Glutamatergic neuron (in vitro differentiated cells): ENCODE results near the gene ZNF366. TPM values are rescaled to one million over a fixed set of nuclear protein-coding genes. Genes with fewer than 3 reads are reported as not detected.

Experiments used
- DNase-seq: peaks from one replicate; pipeline ENCODE4 v3.0.0; 2022
- H3K27ac Mint-ChIP-seq: one replicate; pipeline ENCODE4 v1.8.0; 2020; ENCODE audit warnings: mild to moderate bottlenecking, mixed read lengths, inconsistent platforms; ENCODE audit not compliant: unreplicated experiment
- H3K27me3 Mint-ChIP-seq: one replicate; pipeline ENCODE4 v1.8.0; 2020; ENCODE audit warnings: mild to moderate bottlenecking, moderate library complexity, mixed read lengths, inconsistent platforms; ENCODE audit not compliant: unreplicated experiment
- H3K36me3 Mint-ChIP-seq: one replicate; pipeline ENCODE4 v1.8.0; 2020; ENCODE audit warnings: mild to moderate bottlenecking, mixed read lengths, inconsistent platforms; ENCODE audit not compliant: unreplicated experiment
- H3K4me1 Mint-ChIP-seq: one replicate; pipeline ENCODE4 v1.8.0; 2020; ENCODE audit warnings: mild to moderate bottlenecking, low read depth, mixed read lengths, inconsistent platforms; ENCODE audit not compliant: unreplicated experiment
- H3K4me3 Mint-ChIP-seq: one replicate; pipeline ENCODE4 v1.8.0; 2020; ENCODE audit warnings: mild to moderate bottlenecking, mixed read lengths, inconsistent platforms; ENCODE audit not compliant: unreplicated experiment
- H3K9me3 Mint-ChIP-seq: one replicate; pipeline ENCODE4 v1.8.0; 2020; ENCODE audit warnings: mild to moderate bottlenecking, moderate library complexity, mixed read lengths, inconsistent platforms; ENCODE audit not compliant: unreplicated experiment
- total RNA-seq: library from RNA; stranded (reverse); fragmentation: NEBNext Ultra II Directional; extraction: Animal tissue kit (Norgen Biotek cat#: 25700); gene quantifications from one replicate; pipeline ENCODE4 v1.2.1, GENCODE V29; 2021; ENCODE audit not compliant: unreplicated experiment
- TF ChIP-seq, protein P1 (sequence below): fragments of 200-600 bp; sonication (generic); IDR thresholded peaks from one replicate; pipeline ENCODE4 v1.5.0; 2021; ENCODE audit not compliant: partially characterized antibody, unreplicated experiment

ZNF366 gene
- total RNA-seq, 1 donor from 2014 or later: not detected

- Mint-ChIP-seq H3K9me3 (peaks cover 2% of the 10 kb centered on the region), H3K4me3 (no peak overlapping the region), H3K27ac (no peak overlapping the region), H3K27me3 (peaks cover 1% of the 10 kb centered on the region), H3K4me1 (peaks cover 4% of the 10 kb centered on the region), H3K36me3 (peaks cover 7% of the 10 kb centered on the region)
- TF ChIP-seq, protein P1, sequence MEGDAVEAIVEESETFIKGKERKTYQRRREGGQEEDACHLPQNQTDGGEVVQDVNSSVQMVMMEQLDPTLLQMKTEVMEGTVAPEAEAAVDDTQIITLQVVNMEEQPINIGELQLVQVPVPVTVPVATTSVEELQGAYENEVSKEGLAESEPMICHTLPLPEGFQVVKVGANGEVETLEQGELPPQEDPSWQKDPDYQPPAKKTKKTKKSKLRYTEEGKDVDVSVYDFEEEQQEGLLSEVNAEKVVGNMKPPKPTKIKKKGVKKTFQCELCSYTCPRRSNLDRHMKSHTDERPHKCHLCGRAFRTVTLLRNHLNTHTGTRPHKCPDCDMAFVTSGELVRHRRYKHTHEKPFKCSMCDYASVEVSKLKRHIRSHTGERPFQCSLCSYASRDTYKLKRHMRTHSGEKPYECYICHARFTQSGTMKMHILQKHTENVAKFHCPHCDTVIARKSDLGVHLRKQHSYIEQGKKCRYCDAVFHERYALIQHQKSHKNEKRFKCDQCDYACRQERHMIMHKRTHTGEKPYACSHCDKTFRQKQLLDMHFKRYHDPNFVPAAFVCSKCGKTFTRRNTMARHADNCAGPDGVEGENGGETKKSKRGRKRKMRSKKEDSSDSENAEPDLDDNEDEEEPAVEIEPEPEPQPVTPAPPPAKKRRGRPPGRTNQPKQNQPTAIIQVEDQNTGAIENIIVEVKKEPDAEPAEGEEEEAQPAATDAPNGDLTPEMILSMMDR: no peak
- no peak for DNase-seq
Measured at GRCh38 chr5:72460413-72460812, 46.8 kb downstream of the ZNF366 start.

GRCh38 chr5:72459913-72460312 is 47.3 kb downstream of the ZNF366 start:
- Mint-ChIP-seq H3K4me3 (no peak overlapping the region), H3K36me3 (peaks cover 7% of the 10 kb centered on the region), H3K9me3 (peaks cover 2% of the 10 kb centered on the region), H3K27me3 (peaks cover 1% of the 10 kb centered on the region), H3K27ac (no peak overlapping the region), H3K4me1 (peaks cover under 1% of the 10 kb centered on the region)
- no peak for DNase-seq
- TF ChIP-seq, protein P1: no peak

- H3K27ac Mint-ChIP-seq: no peak overlapping the region
- DNase-seq: no peak
- no peaks in the 10 kb centered on the region for H3K4me1 Mint-ChIP-seq
Measured at GRCh38 chr5:72459089-72459661, 48.0 kb downstream of the ZNF366 start.

DNA sequence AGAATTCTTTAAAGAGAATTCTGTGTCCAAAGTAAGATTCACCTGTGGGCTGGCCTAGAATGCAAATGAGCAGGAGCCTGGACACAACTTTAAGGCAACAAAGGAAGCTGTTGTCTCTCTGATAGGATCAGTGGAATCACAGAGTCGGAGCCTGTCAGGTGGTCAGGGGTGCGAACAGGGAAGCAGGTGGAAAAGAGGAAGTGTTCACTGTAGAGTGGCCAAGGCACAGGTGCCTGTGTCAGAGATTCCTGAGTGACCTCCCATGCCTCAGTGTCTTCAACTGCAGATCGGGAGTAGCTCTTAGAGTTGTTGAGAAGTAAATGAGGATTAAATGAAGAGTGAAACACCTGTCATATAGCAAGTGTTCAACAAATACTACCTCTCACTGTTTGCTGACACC is 48.8 kb downstream of the ZNF366 start:
- Mint-ChIP-seq H3K9me3 (peaks cover 2% of the 10 kb centered on the region), H3K36me3 (peaks cover 7% of the 10 kb centered on the region), H3K27me3 (peaks cover 2% of the 10 kb centered on the region), H3K4me3 (no peak overlapping the region), H3K27ac (no peak overlapping the region), H3K4me1 (no peaks in the 10 kb centered on the region)
- TF ChIP-seq, protein P1: no peak
- no peak for DNase-seq

More at GRCh38 chr5:72459089-72459661, 48.0 kb downstream of the ZNF366 start:
- peaks cover 1% of the 10 kb centered on the region for H3K27me3 Mint-ChIP-seq
- peaks cover 2% of the 10 kb centered on the region for H3K9me3 Mint-ChIP-seq
- TF ChIP-seq, protein P1: no peak
- peaks cover 7% of the 10 kb centered on the region for H3K36me3 Mint-ChIP-seq
- H3K4me3 Mint-ChIP-seq: no peak overlapping the region

GRCh38 chr5:72457491-72457890 is 49.7 kb downstream of the ZNF366 start:
- Mint-ChIP-seq H3K9me3 (peaks cover 5% of the 10 kb centered on the region), H3K27me3 (peaks cover 1% of the 10 kb centered on the region), H3K4me3 (no peak overlapping the region), H3K36me3 (peaks cover 7% of the 10 kb centered on the region), H3K4me1 (peaks cover 8% of the 10 kb centered on the region), H3K27ac (no peak overlapping the region)
- no peak for DNase-seq
- TF ChIP-seq, protein P1: no peak
